ENCODE measurements around the gene LGALS9. TPM values are rescaled to one million over a fixed set of nuclear protein-coding genes. Genes with fewer than 3 reads are reported as not detected.
A peak's percentile ranks its signal among the peaks of the same experiment; 100 is the strongest.

Gene LGALS9
- total RNA-seq = 32.5 and 52.4 TPM in 2 replicates
- 65.2 and 83.3 TPM in 2 replicates for polyA plus RNA-seq
- 27.0 and 35.2 TPM in 2 replicates for polyA plus RNA-seq (2011; cell fraction: cytosol; rRNA removed)
- 39.8 and 48.8 TPM in 2 replicates for polyA plus RNA-seq (2011; cell fraction: nucleus; rRNA removed)
- 33.2 and 63.8 TPM in 2 replicates for polyA plus RNA-seq (2012)
- 59.6 and 74.2 TPM in 2 replicates for polyA minus RNA-seq
- not detected for polyA minus RNA-seq (2011; cell fraction: cytosol; rRNA and poly(A)+ RNA removed)
- polyA minus RNA-seq (2011; cell fraction: nucleus; rRNA and poly(A)+ RNA removed) = 21.3 and 25.5 TPM in 2 replicates
- Bru-seq, nascent RNA = percentile 61 among the genes with signal in this experiment
- BruChase-seq, experiment 1, labeled RNA remaining after a 6-hour chase = percentile 66 among the genes with signal in this experiment
- BruChase-seq, experiment 2, labeled RNA remaining after a 2-hour chase = percentile 55 among the genes with signal in this experiment
- long read RNA-seq, transcript LGALS9-201 (10 exons, 3,018 nt) = major isoform, 24 of 36 reads
- long read RNA-seq, partial matches to known transcripts = 4 of 36 reads
- long read RNA-seq, other reads (novel, unspliced or antisense) = 5 of 36 reads

- no peaks in the 10 kb centered on the region for H3K9me3 ChIP-seq (replicated peaks; ENCODE audit: control insufficient read depth, insufficient read depth, low read length)
- no peaks in the 10 kb centered on the region for H3K27me3 ChIP-seq (ENCODE audit: control insufficient read depth in 2 of 2, insufficient read depth in 2 of 2, low read length in 2 of 2)
- no TSS peak for BruUV-seq (replicated peaks)
- no peaks in the 10 kb centered on the region for H4K20me1 ChIP-seq (replicated peaks; ENCODE audit: control insufficient read depth, extremely low read depth, insufficient read depth, low read length)
- DNase-seq (ENCODE audit: low read depth, low spot score) = peak; percentile 31
- peak within 1 kb of the TSS; percentile 12 for H3K4me2 ChIP-seq (ENCODE audit: insufficient read depth, low read length)
- no peaks in the 10 kb centered on the region for H3K79me2 ChIP-seq (ENCODE audit: control insufficient read depth, insufficient read depth, low read length)
- dilution Hi-C loops (cut with MboI; ENCODE audit: extremely low pct_ligation_motif_present, low sequenced_read_pairs) (no loop called here), intact Hi-C loops (cut with micrococcal nuclease) (no loop called here)
- no peak within 1 kb of the TSS for H3K27ac ChIP-seq (ENCODE audit: insufficient read depth, low read depth, low read length)
- peak within 1 kb of the TSS in 1 of 3 experiments; percentile 35 for H3K4me3 ChIP-seq (replicated peaks in 1 of 3; ENCODE audit: insufficient read depth in 1 of 3, low read depth in 1 of 3, low read length in 3 of 3)
- no peaks in the 10 kb centered on the region for H3K9me1 ChIP-seq (replicated peaks; ENCODE audit: control insufficient read depth, extremely low read depth, insufficient read depth, low read length)
- H3K9ac ChIP-seq (replicated peaks; ENCODE audit: extremely low read depth, insufficient read depth, low read length) = no peak within 1 kb of the TSS
- POLR2A ChIA-PET = no interaction called here
- H3K36me3 ChIP-seq (ENCODE audit: control insufficient read depth in 2 of 2, extremely low read depth in 1 of 2, insufficient read depth in 2 of 2, low read length in 2 of 2) = peaks cover 0 to 4% of the 10 kb centered on the region in 2 experiments
- TF ChIP-seq CTCF (IDR thresholded peaks at IDR 0.05; ENCODE audit: extremely low read depth in 1 of 2, insufficient read depth in 1 of 2, low read depth in 1 of 2, low read length in 2 of 2) (no peak), POLR2A (IDR thresholded peaks at IDR 0.05; ENCODE audit: low read depth, low read length) (no peak), MAX (IDR thresholded peaks at IDR 0.05; ENCODE audit: insufficient read depth, insufficient read length) (no peak), MYC (IDR thresholded peaks at IDR 0.05; ENCODE audit: low read depth, low read length) (no peak), FOS (IDR thresholded peaks at IDR 0.05; ENCODE audit: borderline replicate concordance, insufficient read depth, low read length) (no peak), EZH2 (IDR thresholded peaks at IDR 0.05; ENCODE audit: borderline replicate concordance, low read depth, low read length, severe bottlenecking) (no peak), JUN (IDR thresholded peaks at IDR 0.05; ENCODE audit: borderline replicate concordance, insufficient read depth, insufficient read length, low read depth) (no peak), GATA2 (IDR thresholded peaks at IDR 0.05; ENCODE audit: insufficient read depth, insufficient read length, low read depth, low read length) (no peak), POLR2AphosphoS5 (IDR thresholded peaks at IDR 0.05; ENCODE audit: insufficient read depth, low read depth, low read length) (no peak)
- CTCF ChIA-PET = interaction anchor here (2.2 kb wide), 1 partner anchor 276 kb away, joined by 5 read pairs; no protein-coding TSS in a partner anchor
- H3K4me1 ChIP-seq (ENCODE audit: control insufficient read depth, extremely low read depth, insufficient read depth, low read length) = peaks cover 12% of the 10 kb centered on the region
- peak within 1 kb of the TSS; percentile 3 for H2AFZ ChIP-seq (ENCODE audit: low read depth, low read length)
- peak; percentile 57 for FAIRE-seq
Observed at GRCh38 chr17:27630607-27631410, at the start of gene LGALS9. LGALS9 (plus strand) TSS chr17:27631188; CDS start chr17:27631266, 78 bp downstream.

Measured in endothelial cell of umbilical vein (primary cell).